GM21529 (cell line): ENCODE data around the gene HFM1.
"Not testable (repeated sequence)": the region's sequence is repeated elsewhere in the genome, so short reads cannot be mapped to it uniquely, and the experiment has no call there.

Experiments used
- ATAC-seq: cut with Tn5 transposase; IDR thresholded peaks from one replicate; pipeline ENCODE4 v1.9.1; 2021; ENCODE audit not compliant: unreplicated experiment

HFM1 gene

GRCh38 chr1:91349524-91349923 lies 55.1 kb downstream of the HFM1 start:
- no peak for ATAC-seq

- no peak for ATAC-seq
Measured at GRCh38 chr1:91346824-91347223, 57.8 kb downstream of the HFM1 start.

GRCh38 chr1:91345395-91346005 lies 59.1 kb downstream of the HFM1 start:
- ATAC-seq: no peak

GRCh38 chr1:91338501-91338900 lies 66.1 kb downstream of the HFM1 start:
- ATAC-seq: no peak

GRCh38 chr1:91335603-91336002 lies 69.0 kb downstream of the HFM1 start:
- ATAC-seq: no peak

- no peak for ATAC-seq
Measured at GRCh38 chr1:91334856-91335255, 69.8 kb downstream of the HFM1 start.

GRCh38 chr1:91325456-91325855 lies 79.2 kb downstream of the HFM1 start:
- no peak for ATAC-seq

GRCh38 chr1:91314643-91315042 lies 90.0 kb downstream of the HFM1 start:
- ATAC-seq: no peak

GRCh38 chr1:91311672-91312071 lies 93.0 kb downstream of the HFM1 start:
- no peak for ATAC-seq

GRCh38 chr1:91308544-91308943 lies 96.1 kb downstream of the HFM1 start:
- ATAC-seq: no peak

GRCh38 chr1:91307784-91308409 lies 96.7 kb downstream of the HFM1 start:
- no peak for ATAC-seq

- no peak for ATAC-seq
Measured at GRCh38 chr1:91303165-91303564, 101.5 kb downstream of the HFM1 start.

GRCh38 chr1:91288843-91289553 lies 115.6 kb downstream of the HFM1 start:
- ATAC-seq: not testable (repeated sequence)

GRCh38 chr1:91286962-91287317 lies 117.7 kb downstream of the HFM1 start:
- ATAC-seq: not testable (repeated sequence)

- ATAC-seq: not testable (repeated sequence)
Measured at GRCh38 chr1:91286259-91286961, 118.2 kb downstream of the HFM1 start.

GRCh38 chr1:91283421-91283726 lies 121.3 kb downstream of the HFM1 start:
- no peak for ATAC-seq

- ATAC-seq: peak; percentile 68
Measured at GRCh38 chr1:91282695-91283420, 121.8 kb downstream of the HFM1 start.

- ATAC-seq: no peak
Measured at GRCh38 chr1:91281782-91282181, 122.9 kb downstream of the HFM1 start.

GRCh38 chr1:91278754-91279153 lies 125.9 kb downstream of the HFM1 start:
- no peak for ATAC-seq

GRCh38 chr1:91273875-91274274 lies 130.8 kb downstream of the HFM1 start:
- no peak for ATAC-seq

GRCh38 chr1:91261655-91262054 lies 143.0 kb downstream of the HFM1 start:
- no peak for ATAC-seq
